Measurements from ENCODE around the gene HMCN2. TPM values are rescaled to one million over a fixed set of nuclear protein-coding genes. Genes with fewer than 3 reads are reported as not detected.
A peak's percentile ranks its signal among the peaks of the same experiment; 100 is the strongest.

The HMCN2 gene
- 6.7 and 8.6 TPM in 2 replicates for total RNA-seq (2021)
- long read RNA-seq, partial matches to known transcripts = 13 of 21 reads
- long read RNA-seq, other reads (novel, unspliced or antisense) = 8 of 21 reads

GRCh38 chr9:130265431-130266235 is at the start of gene HMCN2:
Gene HMCN2 (plus strand): TSS chr9:130265760. CDS start chr9:130265879, 119 bp downstream.
- WGBS (ENCODE audit: extremely low coverage, insufficient read length, low lambda C conversion rate) = no CpG with 5 or more reads among the region's 89 CpGs
- no peak within 1 kb of the TSS; a peak in 1 of 7 replicates for H3K27ac Mint-ChIP-seq

More at GRCh38 chr9:130265431-130266235, at the start of gene HMCN2:
- Histone ChIP-seq H4K20me1 (ENCODE audit: control insufficient read depth, insufficient read depth, insufficient read length) (no peaks in the 10 kb centered on the region), H3K4me1 (ENCODE audit: insufficient read depth, low read length) (no peaks in the 10 kb centered on the region; the same call in 1 of the 2 replicates), H2BK20ac (ENCODE audit: low read depth, low read length, poor library complexity, severe bottlenecking) (no peak within 1 kb of the TSS), H2BK15ac (ENCODE audit: low read depth, low read length) (no peak within 1 kb of the TSS), H3K4me2 (ENCODE audit: insufficient read depth, insufficient read length, low read length) (peak within 1 kb of the TSS; percentile 31), H3K23ac (ENCODE audit: insufficient read length, low read depth, low read length) (no peak within 1 kb of the TSS), H2AK5ac (ENCODE audit: insufficient read length, low read length) (no peak within 1 kb of the TSS), H3K79me2 (ENCODE audit: insufficient read depth, low read length) (no peaks in the 10 kb centered on the region), H3K27me3 (ENCODE audit: insufficient read depth, low read length) (peaks cover 3% of the 10 kb centered on the region; the same call in 1 of the 2 replicates), H3K9me3 (ENCODE audit: control insufficient read depth, low read depth, low read length) (no peaks in the 10 kb centered on the region), H3K27ac (ENCODE audit: insufficient read length, low read depth, low read length) (no peak within 1 kb of the TSS), H3K79me1 (ENCODE audit: insufficient read depth, low read depth, low read length, poor library complexity, severe bottlenecking) (no peaks in the 10 kb centered on the region), H3K18ac (ENCODE audit: insufficient read length, low read depth, low read length) (peak within 1 kb of the TSS; percentile 73), H2BK5ac (ENCODE audit: insufficient read length, low read length) (no peak within 1 kb of the TSS), H4K8ac (replicated peaks; ENCODE audit: insufficient read length, low read depth, low read length) (no peak within 1 kb of the TSS), H3K9ac (ENCODE audit: extremely low read depth, insufficient read length, low read length) (no peak within 1 kb of the TSS), H2AFZ (ENCODE audit: low read length) (no peak within 1 kb of the TSS), H4K91ac (ENCODE audit: insufficient read length, low read depth, low read length) (no peak within 1 kb of the TSS), H3K14ac (ENCODE audit: insufficient read depth, low read length) (peak within 1 kb of the TSS; percentile 88), H2BK12ac (ENCODE audit: insufficient read length, low read depth, low read length) (no peak within 1 kb of the TSS), H2BK120ac (ENCODE audit: low read depth, low read length, poor library complexity, severe bottlenecking) (no peak within 1 kb of the TSS), H3K4ac (ENCODE audit: low read depth, low read length) (no peak within 1 kb of the TSS), H3K56ac (ENCODE audit: insufficient read length, low read depth, low read length) (no peak within 1 kb of the TSS), H3K23me2 (ENCODE audit: insufficient read length, low read depth, low read length, poor library complexity, severe bottlenecking) (peaks cover 14% of the 10 kb centered on the region), H4K5ac (ENCODE audit: insufficient read length, low read depth, low read length) (no peak within 1 kb of the TSS), H3T11ph (ENCODE audit: low read length) (no peak within 1 kb of the TSS)
- H3K4me1 Mint-ChIP-seq = peaks cover 48 to 65% of the 10 kb centered on the region in 2 experiments
- peaks cover 43% of the 10 kb centered on the region for H3K27me3 Mint-ChIP-seq (ENCODE audit: low read depth)
- H3K9me3 Mint-ChIP-seq = no peaks in the 10 kb centered on the region
- H3K4me3 Mint-ChIP-seq = peak within 1 kb of the TSS; percentile 71 to 89
- no peak for TF ChIP-seq CTCF (conservative IDR thresholded peaks at IDR 0.05)
- peaks cover 0 to 10% (median 4%) of the 10 kb centered on the region in 3 experiments; a peak in 2 of 7 replicates for H3K36me3 Mint-ChIP-seq (ENCODE audit: insufficient read depth in 1 of 3, low read depth in 3 of 3)
- DNase-seq = peak; percentile 64

Data from H9 (cell line).